OCI-LY1 (cell line): ENCODE data around the gene TBC1D5.

Source experiments
- EZH2 ChIP-seq: fragments of 200-600 bp; sonication (generic), shearing (Covaris generic); IDR thresholded peaks from 2 replicates; pipeline ENCODE4 v1.8.0; 2017; ENCODE audit warnings: borderline replicate concordance, mixed run types, mild to moderate bottlenecking, antibody characterized with exemption, low read length, moderate library complexity, mixed read lengths
- TF ChIP-seq, protein P1 (sequence below): fragments of 200-600 bp; sonication (generic), shearing (Covaris generic); IDR thresholded peaks from 2 replicates; pipeline ENCODE4 v1.5.1; 2017; ENCODE audit warnings: mild to moderate bottlenecking, antibody characterized with exemption, low read length, moderate library complexity, mixed read lengths

DNA sequence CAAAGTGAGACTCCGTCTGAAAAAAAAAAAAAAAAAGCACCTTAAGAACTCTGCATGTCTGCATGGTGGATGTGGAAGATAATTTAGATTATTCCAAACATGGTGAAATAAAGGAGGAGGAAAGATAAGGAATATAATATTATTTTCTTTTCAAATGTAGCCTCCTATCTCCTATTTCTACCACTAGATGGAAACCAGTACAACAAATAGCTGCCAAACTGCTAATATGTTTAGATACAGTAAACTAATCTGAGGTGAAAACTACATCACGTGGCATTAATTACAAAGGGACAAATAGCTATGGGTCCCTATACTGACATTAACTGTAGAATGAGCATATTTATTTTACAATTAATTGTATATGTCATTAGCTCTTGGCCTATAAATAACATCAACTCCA lies 197.8 kb downstream of the TBC1D5 start:
- TF ChIP-seq, protein P1, sequence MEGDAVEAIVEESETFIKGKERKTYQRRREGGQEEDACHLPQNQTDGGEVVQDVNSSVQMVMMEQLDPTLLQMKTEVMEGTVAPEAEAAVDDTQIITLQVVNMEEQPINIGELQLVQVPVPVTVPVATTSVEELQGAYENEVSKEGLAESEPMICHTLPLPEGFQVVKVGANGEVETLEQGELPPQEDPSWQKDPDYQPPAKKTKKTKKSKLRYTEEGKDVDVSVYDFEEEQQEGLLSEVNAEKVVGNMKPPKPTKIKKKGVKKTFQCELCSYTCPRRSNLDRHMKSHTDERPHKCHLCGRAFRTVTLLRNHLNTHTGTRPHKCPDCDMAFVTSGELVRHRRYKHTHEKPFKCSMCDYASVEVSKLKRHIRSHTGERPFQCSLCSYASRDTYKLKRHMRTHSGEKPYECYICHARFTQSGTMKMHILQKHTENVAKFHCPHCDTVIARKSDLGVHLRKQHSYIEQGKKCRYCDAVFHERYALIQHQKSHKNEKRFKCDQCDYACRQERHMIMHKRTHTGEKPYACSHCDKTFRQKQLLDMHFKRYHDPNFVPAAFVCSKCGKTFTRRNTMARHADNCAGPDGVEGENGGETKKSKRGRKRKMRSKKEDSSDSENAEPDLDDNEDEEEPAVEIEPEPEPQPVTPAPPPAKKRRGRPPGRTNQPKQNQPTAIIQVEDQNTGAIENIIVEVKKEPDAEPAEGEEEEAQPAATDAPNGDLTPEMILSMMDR = no peak
- no peak for TF ChIP-seq EZH2
